H1 (cell line): ENCODE measurements around the gene PHF8. TPM values are rescaled to one million over a fixed set of nuclear protein-coding genes. Genes with fewer than 3 reads are reported as not detected.

Experiments used
- CTCF ChIA-PET: fragments of 300-600 bp; sonication (Branson Sonifier 250); formaldehyde crosslinking; loops from one replicate; lab custom pipeline; 2021; ENCODE audit not compliant: partially characterized antibody; lab: Charles Lee
- POLR2A ChIA-PET: fragments of 300-600 bp; sonication (Branson Sonifier 250); formaldehyde crosslinking; loops from one replicate; lab custom pipeline; 2021; ENCODE audit warnings: inconsistent platforms; ENCODE audit not compliant: partially characterized antibody; lab: Charles Lee
- DNase-seq, 2 experiments: peaks; one replicate each; pipeline versions ENCODE4 v3.0.0 to v3.0.0-alpha.2; 2010 to 2022; ENCODE audit warnings: low spot score in 2 of 2, low read depth in 1 of 2, mixed read lengths in 1 of 2
- FAIRE-seq: peaks from 2 replicates; lab custom pipeline; 2011; peaks lifted over from hg19 to GRCh38; lab: Jason Lieb, UNC
- H2AFZ ChIP-seq: 2 replicates; pipeline ENCODE4 v1.8.1; 2012; ENCODE audit warnings: low read length, inconsistent platforms
- H2AK5ac ChIP-seq: 2 replicates; pipeline ENCODE4 v1.6.1; 2013; ENCODE audit warnings: low read depth, low read length
- H2BK120ac ChIP-seq: replicated peaks from 2 replicates; pipeline ENCODE3; 2013; ENCODE audit warnings: low read depth, low read length, inconsistent platforms
- H2BK12ac ChIP-seq: 2 replicates; pipeline ENCODE4 v1.6.1; 2013; ENCODE audit warnings: low read depth, low read length
- H2BK15ac ChIP-seq: 2 replicates; pipeline ENCODE4 v1.6.1; 2013; ENCODE audit warnings: low read length
- H2BK20ac ChIP-seq: 2 replicates; pipeline ENCODE4 v1.6.1; 2013; ENCODE audit warnings: low read length
- H2BK5ac ChIP-seq: 2 replicates; pipeline ENCODE4 v1.6.1; 2013; ENCODE audit warnings: low read depth, low read length
- H3K14ac ChIP-seq: 2 replicates; pipeline ENCODE4 v1.6.1; 2013; ENCODE audit warnings: inconsistent platforms; ENCODE audit not compliant: insufficient read length
- H3K18ac ChIP-seq: 2 replicates; pipeline ENCODE4 v1.6.1; 2013; ENCODE audit warnings: low read length; ENCODE audit errors: extremely low read depth
- H3K23ac ChIP-seq: 2 replicates; pipeline ENCODE4 v1.6.1; 2013; ENCODE audit warnings: inconsistent platforms; ENCODE audit not compliant: insufficient read length
- H3K23me2 ChIP-seq: 2 replicates; pipeline ENCODE4 v1.6.1; 2013; ENCODE audit warnings: low read depth, low read length
- H3K27ac ChIP-seq: 2 replicates; pipeline ENCODE4 v1.6.1; 2011; ENCODE audit warnings: low read depth, low read length, inconsistent platforms
- H3K27me3 ChIP-seq, 4 experiments: replicated peaks in 1 of 4; 1 replicate in 1 of 4; 2 replicates in 3 of 4; pipeline versions ENCODE4 v1.6.1 to v1.8.1; 2011 to 2013; ENCODE audit warnings: low read length in 3 of 4, mild to moderate bottlenecking in 3 of 4, inconsistent platforms in 2 of 4, mixed read lengths in 2 of 4, moderate library complexity in 1 of 4; ENCODE audit not compliant: control insufficient read depth in 3 of 4, insufficient read depth in 3 of 4; ENCODE audit errors: extremely low read depth in 1 of 4
- H3K36me3 ChIP-seq, 4 experiments: 2 replicates each; pipeline versions ENCODE4 v1.6.1 to v1.8.1; 2011 to 2013; ENCODE audit warnings: mild to moderate bottlenecking in 4 of 4, low read length in 3 of 4, moderate library complexity in 2 of 4, control low read depth in 1 of 4, inconsistent platforms in 1 of 4; ENCODE audit not compliant: insufficient read depth in 4 of 4, control insufficient read depth in 2 of 4
- H3K4ac ChIP-seq: replicated peaks from 2 replicates; pipeline ENCODE3; 2013; ENCODE audit warnings: low read length, low read depth, mixed read lengths, inconsistent platforms; ENCODE audit not compliant: insufficient read length
- H3K4me1 ChIP-seq, 4 experiments: replicated peaks in 1 of 4; 1 replicate in 1 of 4; 2 replicates in 3 of 4; pipeline versions ENCODE4 v1.6.1 to v1.8.1; 2011 to 2013; ENCODE audit warnings: low read length in 3 of 4, inconsistent platforms in 2 of 4, mixed read lengths in 1 of 4; ENCODE audit not compliant: insufficient read depth in 4 of 4, control insufficient read depth in 3 of 4
- H3K4me2 ChIP-seq, 2 experiments: 2 replicates each; pipeline versions ENCODE4 v1.6.1 to v1.8.1; 2011 to 2013; ENCODE audit warnings: low read depth in 2 of 2, low read length in 2 of 2, control low read depth in 1 of 2, inconsistent platforms in 1 of 2, mild to moderate bottlenecking in 1 of 2; ENCODE audit not compliant: insufficient read depth in 1 of 2
- H3K4me3 ChIP-seq, 4 experiments: fragments of 200-600, 300-600 bp in 1 of 4; sonication (generic), shearing (Covaris generic), sonication (Bioruptor Twin) in 1 of 4; 2 replicates each; pipeline versions ENCODE4 v1.5.1 to v1.8.1; 2011 to 2016; ENCODE audit warnings: low read length in 4 of 4, low read depth in 3 of 4, control low read depth in 2 of 4, inconsistent platforms in 2 of 4, mild to moderate bottlenecking in 2 of 4, mixed read lengths in 1 of 4, moderate library complexity in 1 of 4; ENCODE audit not compliant: insufficient read depth in 2 of 4; ENCODE audit errors: extremely low read depth in 1 of 4
- H3K56ac ChIP-seq: replicated peaks from 2 replicates; pipeline ENCODE3; 2013; ENCODE audit warnings: low read depth, mild to moderate bottlenecking, mixed read lengths, low read length, inconsistent platforms; ENCODE audit not compliant: insufficient read length
- H3K79me1 ChIP-seq: 2 replicates; pipeline ENCODE4 v1.6.1; 2013; ENCODE audit warnings: low read depth, low read length, control low read depth
- H3K79me2 ChIP-seq, 2 experiments: 2 replicates each; pipeline versions ENCODE4 v1.6.1 to v1.8.1; 2012 to 2013; ENCODE audit warnings: low read length in 2 of 2, mild to moderate bottlenecking in 2 of 2, inconsistent platforms in 1 of 2; ENCODE audit not compliant: insufficient read depth in 2 of 2, control insufficient read depth in 1 of 2
- H3K9ac ChIP-seq, 4 experiments: replicated peaks in 1 of 4; 1 replicate in 1 of 4; 2 replicates in 3 of 4; pipeline versions ENCODE4 v1.6.1 to v1.8.1; 2011 to 2013; ENCODE audit warnings: low read depth in 3 of 4, low read length in 3 of 4, control low read depth in 2 of 4, mild to moderate bottlenecking in 2 of 4, moderate library complexity in 2 of 4, inconsistent platforms in 1 of 4; ENCODE audit errors: extremely low read depth in 1 of 4
- H3K9me3 ChIP-seq, 2 experiments: 2 replicates each; pipeline versions ENCODE4 v1.6.1 to v1.8.1; 2012 to 2013; ENCODE audit warnings: mild to moderate bottlenecking in 2 of 2, moderate library complexity in 2 of 2, control low read depth in 1 of 2, inconsistent platforms in 1 of 2, low read depth in 1 of 2, low read length in 1 of 2, mixed read lengths in 1 of 2; ENCODE audit not compliant: insufficient read depth in 2 of 2
- H4K20me1 ChIP-seq, 2 experiments: replicated peaks in 1 of 2; 2 replicates each; pipeline versions ENCODE3 to v1.8.1; 2011 to 2013; ENCODE audit warnings: inconsistent platforms in 2 of 2, low read length in 2 of 2, mild to moderate bottlenecking in 1 of 2; ENCODE audit not compliant: insufficient read depth in 2 of 2, control insufficient read depth in 1 of 2
- H4K5ac ChIP-seq: 2 replicates; pipeline ENCODE4 v1.6.1; 2013; ENCODE audit warnings: low read length, low read depth, mixed read lengths, inconsistent platforms; ENCODE audit not compliant: insufficient read length
- H4K8ac ChIP-seq: 2 replicates; pipeline ENCODE4 v1.8.0; 2013; ENCODE audit warnings: mild to moderate bottlenecking, moderate library complexity, low read length, inconsistent platforms; ENCODE audit not compliant: insufficient read depth; ENCODE audit errors: extremely low read depth
- H4K91ac ChIP-seq: replicated peaks from 2 replicates; pipeline ENCODE3; 2013; ENCODE audit warnings: low read length, mixed read lengths, inconsistent platforms; ENCODE audit not compliant: insufficient read length
- EP300 ChIP-seq, 2 experiments: IDR thresholded peaks; 1 replicate in 1 of 2; 2 replicates in 1 of 2; pipeline ENCODE4 v1.6.1; 2011 to 2012; ENCODE audit warnings: low read depth in 2 of 2, low read length in 2 of 2, mild to moderate bottlenecking in 2 of 2, borderline replicate concordance in 1 of 2, inconsistent platforms in 1 of 2, moderate library complexity in 1 of 2
- FOSL1 ChIP-seq: IDR thresholded peaks from 2 replicates; pipeline ENCODE4 v1.6.1; 2011; ENCODE audit warnings: mild to moderate bottlenecking, low read depth, low read length, moderate library complexity; ENCODE audit not compliant: insufficient read depth
- HDAC6 ChIP-seq: IDR thresholded peaks from one replicate; pipeline ENCODE4 v1.7.1; 2012; ENCODE audit warnings: low read depth, mild to moderate bottlenecking, inconsistent platforms, low read length, moderate library complexity
- JUND ChIP-seq: IDR thresholded peaks from 2 replicates; pipeline ENCODE4 v1.6.1; 2011; ENCODE audit warnings: mild to moderate bottlenecking, improper control_type of control experiment, low read length
- POLR2AphosphoS5 ChIP-seq: IDR thresholded peaks from 2 replicates; pipeline ENCODE4 v1.6.1; 2011; ENCODE audit warnings: low read depth, low read length
- SP1 ChIP-seq: IDR thresholded peaks from 2 replicates; pipeline ENCODE4 v1.6.1; 2011; ENCODE audit warnings: low read depth, low read length
- SP4 ChIP-seq: IDR thresholded peaks from 2 replicates; pipeline ENCODE4 v1.6.1; 2012; ENCODE audit warnings: low read length, inconsistent platforms
- TAF1 ChIP-seq: IDR thresholded peaks from 2 replicates; pipeline ENCODE4 v1.6.1; 2011; ENCODE audit warnings: mild to moderate bottlenecking, low read depth, low read length
- TCF12 ChIP-seq: IDR thresholded peaks from 2 replicates; pipeline ENCODE4 v1.6.1; 2011; ENCODE audit warnings: low read depth, mild to moderate bottlenecking, low read length
- WGBS, 2 experiments: shearing (Covaris generic) in 1 of 2; methylation state at CpG; one replicate each; pipeline versions ENCODE4 v1.1.6 to v1.1.7; 2013 to 2015; ENCODE audit warnings: low lambda C conversion rate in 2 of 2, mixed read lengths in 2 of 2, inconsistent platforms in 1 of 2, low coverage in 1 of 2, missing lambda C conversion rate in 1 of 2; ENCODE audit not compliant: insufficient replicate concordance in 2 of 2, insufficient coverage in 1 of 2, insufficient read length in 1 of 2; ENCODE audit errors: extremely low coverage in 1 of 2, missing lambda C conversion rate in 1 of 2; 5-methylcytosine and 5-hydroxymethylcytosine counted together
- polyA plus RNA-seq, 7 experiments: library from polyadenylated mRNA; depleted of rRNA in 3 of 7; stranded (reverse) in 5 of 7; unstranded in 2 of 7; fragments of >200 nt in 5 of 7; fragments of 200-250 nt in 2 of 7; gene quantifications; 1 replicate in 5 of 7; 2 replicates in 1 of 7; 4 replicates in 1 of 7; pipeline versions ENCODE4 v1.2.1 to v1.2.3, GENCODE V29; 2011 to 2013; ENCODE audit warnings: missing spikeins in 2 of 7, mixed read lengths in 2 of 7
- total RNA-seq: library from RNA; stranded (reverse); fragmentation: NEBNext Ultra II Directional; extraction: Animal tissue kit (Norgen Biotek cat#: 25700); gene quantifications from 2 replicates; pipeline ENCODE4 v1.2.1, GENCODE V29; 2021
- TF ChIP-seq, protein P1 (sequence below): IDR thresholded peaks from 2 replicates; pipeline ENCODE4 v1.6.1; 2011; ENCODE audit warnings: low read depth, mild to moderate bottlenecking, low read length; ENCODE audit not compliant: insufficient read depth

The PHF8 gene
- total and polyA plus RNA-seq, 2 of the 8 experiments (the other 6 are each of a cell fraction or from before 2014, with no cell fraction given), result 14.6 to 27.6 TPM

GRCh38 chrX:53984895-53985294, 59.4 kb downstream of the PHF8 start:
- H3K27me3 ChIP-seq, result no peaks in the 10 kb centered on the region
- H3K9ac ChIP-seq, result no peak overlapping the region
- no peak overlapping the region for H2BK5ac ChIP-seq
- H4K91ac ChIP-seq, result no peak overlapping the region
- H4K8ac ChIP-seq, result no peak overlapping the region
- no peaks in the 10 kb centered on the region for H3K9me3 ChIP-seq
- no peak overlapping the region for H3K4me3 ChIP-seq
- H4K20me1 ChIP-seq, result no peaks in the 10 kb centered on the region
- TF ChIP-seq TCF12 (no peak), SP4 (no peak), POLR2AphosphoS5 (no peak), HDAC6 (no peak), TAF1 (no peak), EP300 (IDR thresholded peaks at IDR 0.05; ENCODE audit: borderline replicate concordance in 1 of 2, low read depth in 2 of 2, low read length in 2 of 2) (no peak), FOSL1 (no peak), SP1 (no peak), JUND (no peak)
- TF ChIP-seq, protein P1, sequence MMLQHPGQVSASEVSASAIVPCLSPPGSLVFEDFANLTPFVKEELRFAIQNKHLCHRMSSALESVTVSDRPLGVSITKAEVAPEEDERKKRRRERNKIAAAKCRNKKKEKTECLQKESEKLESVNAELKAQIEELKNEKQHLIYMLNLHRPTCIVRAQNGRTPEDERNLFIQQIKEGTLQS, result no peak
- H3K79me2 ChIP-seq, result no peaks in the 10 kb centered on the region
- H2AFZ ChIP-seq, result no peak overlapping the region
- H3K23me2 ChIP-seq, result no peaks in the 10 kb centered on the region
- no peak overlapping the region for H2BK12ac ChIP-seq
- FAIRE-seq (no peak), DNase-seq (no peak)
- no peak overlapping the region for H3K14ac ChIP-seq
- no peak overlapping the region for H2BK120ac ChIP-seq
- no peak overlapping the region for H4K5ac ChIP-seq
- CTCF ChIA-PET, result interaction anchor here (0.6 kb wide), 1 partner anchor 77 kb away, joined by 3 read pairs; no protein-coding TSS in a partner anchor
- no peak overlapping the region for H2BK15ac ChIP-seq
- H3K56ac ChIP-seq, result no peak overlapping the region
- H3K23ac ChIP-seq, result no peak overlapping the region
- no peak overlapping the region for H2AK5ac ChIP-seq
- no peak overlapping the region for H3K4ac ChIP-seq
- POLR2A ChIA-PET, result interaction anchor here (0.6 kb wide), 1 partner anchor 28 kb away, joined by 4 read pairs; no protein-coding TSS in a partner anchor
- no peaks in the 10 kb centered on the region for H3K79me1 ChIP-seq
- peaks cover 0 to 20% (median 11%) of the 10 kb centered on the region in 4 experiments; a peak in 5 of 8 replicates for H3K36me3 ChIP-seq
- WGBS, 2 experiments, result 100% methylated on average over 4 of the region's 12 CpGs; no CpG with 5 or more reads in 1 of the 2 experiments
- H3K18ac ChIP-seq, result no peak overlapping the region
- no peak overlapping the region for H3K4me2 ChIP-seq
- no peak overlapping the region for H3K27ac ChIP-seq
- no peak overlapping the region for H2BK20ac ChIP-seq
- no peaks in the 10 kb centered on the region for H3K4me1 ChIP-seq
